Stimulated activated CD4-positive, alpha-beta T cell treated with anti-CD3 and anti-CD28 coated beads, Interleukin-12 subunit alpha, Interleukin-12 subunit beta, amount 100 ng/mL, for 48 hours (primary cell): Measurements from ENCODE around the gene ESPL1.

Experiments
- DNase-seq, 3 donors: peaks; one replicate each; pipeline ENCODE4 v3.0.0-alpha.2; 2020; ENCODE audit warnings: low read depth in 2 of 3, low spot score in 1 of 3

Gene ESPL1

GRCh38 chr12:53267999-53268629 is at the start of gene ESPL1:
Gene ESPL1 (plus strand): TSS chr12:53268299. CDS start chr12:53268767, 468 bp downstream.
- peak; percentile 76 to 84 (median 81) for DNase-seq

DNA sequence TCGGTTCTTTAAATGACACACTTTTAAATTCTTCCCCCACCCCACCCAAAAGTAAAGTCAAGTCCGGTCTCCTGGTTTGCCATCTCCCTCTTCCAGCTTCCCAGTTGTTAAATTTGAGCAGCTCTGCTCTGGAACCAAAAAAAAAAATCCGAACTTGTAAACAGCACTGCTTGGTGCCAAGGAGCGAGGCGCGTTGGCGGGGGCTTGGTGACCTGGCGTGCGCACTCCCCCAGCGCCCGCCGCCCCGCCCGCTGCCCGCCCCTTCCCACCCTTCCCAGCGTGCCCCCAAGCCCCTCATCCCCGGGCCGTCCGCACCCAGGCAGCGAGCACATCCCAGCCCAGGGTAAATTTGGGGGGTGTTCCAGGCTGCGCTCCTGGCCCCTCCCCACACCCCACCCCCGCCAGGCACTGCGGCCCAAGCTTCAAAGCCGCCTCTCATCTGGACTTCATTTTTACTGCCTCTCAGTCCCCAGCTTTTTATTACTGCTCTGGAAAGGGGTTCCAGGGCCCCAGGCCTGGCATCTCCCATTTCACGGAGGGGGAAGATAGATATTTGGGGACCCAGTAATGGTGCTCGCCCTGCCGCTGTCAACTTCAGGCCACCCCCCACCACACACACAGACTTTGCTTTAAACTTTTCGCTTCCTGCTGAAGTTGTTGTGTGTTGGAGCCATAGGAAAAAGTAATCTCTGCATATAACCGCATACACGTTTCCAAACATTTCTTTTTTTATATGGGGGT is 49.4 kb upstream of the ESPL1 start:
- DNase-seq, result no peak

DNA sequence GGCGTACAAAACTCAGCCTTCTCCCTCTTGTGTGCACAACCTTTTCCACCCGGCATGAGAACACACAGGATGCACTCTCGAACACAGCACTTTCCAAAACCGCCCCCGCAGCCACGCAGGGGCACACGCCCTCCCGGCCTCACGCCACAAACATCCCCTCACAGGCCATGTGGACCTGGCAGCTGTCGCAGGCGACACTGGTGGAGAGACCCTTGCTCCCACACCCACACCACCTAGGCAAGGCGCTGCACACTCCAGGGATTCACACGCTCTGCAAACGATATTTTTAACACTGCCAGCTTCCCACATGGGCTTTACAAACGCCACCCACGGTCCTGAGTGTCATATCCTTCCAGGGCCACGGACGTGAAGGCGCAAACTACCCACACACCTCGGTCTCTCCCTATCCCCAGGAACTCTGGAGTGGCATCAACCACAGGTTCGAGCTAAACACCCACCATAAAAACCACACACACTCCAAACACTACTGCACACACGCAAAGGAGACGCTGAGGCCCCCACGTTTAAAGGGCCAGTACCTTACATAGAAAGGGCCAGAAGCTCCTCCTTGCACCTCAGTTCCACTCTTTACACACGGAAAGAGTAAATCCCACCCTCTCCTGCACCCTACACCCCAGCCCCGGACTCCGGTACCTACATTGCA is 48.7 kb upstream of the ESPL1 start:
- DNase-seq, result peak; percentile 47 to 64 (median 56)

GRCh38 chr12:53219956-53220693 is 48.0 kb upstream of the ESPL1 start:
- peak; percentile 53 to 66 (median 66) for DNase-seq

GRCh38 chr12:53220694-53221202 is 47.4 kb upstream of the ESPL1 start:
- peak; percentile 65 to 84 (median 65) for DNase-seq

DNA sequence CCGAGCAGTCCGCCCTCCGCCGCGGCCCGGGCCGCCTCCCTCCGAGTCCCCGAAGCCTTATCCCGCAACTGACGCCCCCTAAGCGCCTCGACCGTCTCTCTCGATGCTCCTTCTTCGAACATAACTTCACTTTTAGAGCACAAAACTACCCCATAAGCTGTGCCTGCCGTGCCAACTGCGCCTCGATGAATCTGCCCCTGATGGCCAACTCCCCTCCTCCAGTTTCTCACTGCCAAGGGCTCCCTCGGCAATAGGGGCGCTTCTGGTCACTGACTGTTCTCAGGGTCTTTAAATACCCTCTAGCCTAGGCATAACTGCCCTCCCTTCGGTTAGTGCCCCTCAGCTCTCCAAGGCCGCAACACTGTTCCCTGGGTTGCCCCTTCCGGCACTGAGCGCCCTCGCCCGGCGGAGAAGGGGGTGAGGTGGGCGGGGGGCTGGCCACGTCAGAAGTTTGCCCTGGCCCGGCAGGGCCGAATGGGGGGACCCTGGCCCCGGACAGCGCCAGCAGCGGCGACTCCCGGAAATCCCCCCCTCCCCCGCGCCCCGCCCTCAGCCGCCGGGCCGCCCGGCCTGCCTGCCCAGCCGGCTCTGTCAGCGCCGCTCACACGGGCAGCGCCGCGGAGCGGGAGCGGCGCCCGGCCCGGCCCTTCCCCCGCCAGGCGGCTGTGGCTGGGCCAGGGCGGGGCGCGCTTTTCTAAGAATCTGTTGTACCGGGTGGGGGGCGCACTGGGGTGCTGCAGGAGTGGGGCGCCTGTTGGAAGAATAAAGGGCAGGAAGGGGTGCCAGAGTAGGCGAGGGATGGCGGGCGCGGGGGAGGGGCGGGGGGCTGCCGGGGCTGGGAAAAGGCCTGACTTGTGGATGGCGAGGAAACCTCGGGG is 46.7 kb upstream of the ESPL1 start:
- DNase-seq, result no peak

GRCh38 chr12:53222170-53222721 is 45.9 kb upstream of the ESPL1 start:
- no peak for DNase-seq

- no peak for DNase-seq
These were observed 45.3 kb upstream of the ESPL1 start for GRCh38 chr12:53222806-53223261.

DNA sequence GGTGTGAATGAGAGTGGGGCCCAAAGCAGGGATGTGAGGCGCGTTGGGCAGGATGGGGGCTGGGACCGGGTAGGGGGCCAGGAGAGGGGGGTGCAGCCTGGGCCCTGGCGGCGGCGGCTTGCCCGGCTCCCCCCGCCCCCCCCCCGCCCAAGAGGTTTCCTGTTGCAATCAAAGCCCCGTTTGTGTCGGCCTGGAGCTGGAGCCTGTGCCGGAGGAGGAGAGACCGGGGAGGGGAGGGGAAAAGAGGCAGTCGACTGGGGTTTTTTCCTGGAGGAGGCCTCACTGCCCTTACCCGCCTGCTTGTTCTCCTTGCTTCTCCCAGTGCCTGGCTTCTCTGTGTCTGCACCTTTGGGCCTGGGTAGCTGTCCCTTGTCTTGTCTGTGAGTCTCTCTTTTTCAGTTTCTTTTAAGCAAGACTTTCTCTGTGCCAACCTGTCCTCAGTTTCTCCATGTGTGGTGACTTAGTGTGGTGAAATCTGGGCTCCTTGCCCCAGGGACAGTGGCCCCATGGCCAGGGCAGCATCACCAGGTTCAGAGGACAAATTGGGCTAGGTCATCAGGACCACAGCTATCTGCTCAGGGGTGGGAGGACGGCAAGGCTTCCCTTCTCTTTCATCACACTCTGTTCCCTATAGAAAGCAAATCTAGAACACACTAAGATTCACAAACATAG is 44.6 kb upstream of the ESPL1 start:
- DNase-seq, result no peak

- DNase-seq, result no peak
These were observed 43.8 kb upstream of the ESPL1 start for GRCh38 chr12:53224061-53224896.

GRCh38 chr12:53224897-53225634 is 43.0 kb upstream of the ESPL1 start:
- DNase-seq, result no peak

DNA sequence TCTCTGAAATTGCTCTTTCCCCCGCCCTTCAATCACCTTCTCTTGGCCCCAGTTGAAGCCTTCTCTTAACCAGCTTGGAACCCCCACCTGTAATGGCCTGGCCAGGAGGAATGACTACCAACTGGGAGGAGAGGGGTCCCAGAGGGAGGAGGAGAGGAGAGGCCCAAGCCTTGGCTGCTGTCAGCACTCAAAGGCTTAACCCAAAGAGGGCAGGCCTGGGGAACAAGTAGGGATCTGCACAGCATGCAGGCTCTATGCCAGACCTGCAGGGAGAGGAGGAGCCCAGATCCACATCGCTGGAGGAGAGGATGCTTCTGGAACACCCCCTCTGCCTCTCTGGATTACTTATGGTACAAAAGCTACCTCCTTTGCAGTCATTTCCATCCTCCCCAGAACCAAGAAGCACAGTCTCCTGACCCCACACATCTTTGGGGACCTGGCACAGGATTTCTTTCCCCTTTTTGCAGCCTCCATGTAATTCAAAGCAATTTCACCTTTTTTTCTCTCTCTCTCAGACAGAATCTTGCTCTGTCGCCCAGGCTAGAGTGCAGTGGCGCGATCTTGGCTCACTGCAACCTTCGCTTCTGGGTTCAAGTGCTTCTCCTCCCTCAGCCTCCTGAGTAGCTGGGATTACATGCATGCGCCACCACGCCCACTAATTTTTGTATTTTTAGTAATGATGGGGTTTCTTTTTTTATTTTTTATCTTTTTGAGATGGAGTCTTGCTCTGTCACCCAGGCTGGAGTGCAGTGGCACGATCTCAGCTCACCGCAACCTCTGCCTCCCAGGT is 42.3 kb upstream of the ESPL1 start:
- DNase-seq, result no peak

DNA sequence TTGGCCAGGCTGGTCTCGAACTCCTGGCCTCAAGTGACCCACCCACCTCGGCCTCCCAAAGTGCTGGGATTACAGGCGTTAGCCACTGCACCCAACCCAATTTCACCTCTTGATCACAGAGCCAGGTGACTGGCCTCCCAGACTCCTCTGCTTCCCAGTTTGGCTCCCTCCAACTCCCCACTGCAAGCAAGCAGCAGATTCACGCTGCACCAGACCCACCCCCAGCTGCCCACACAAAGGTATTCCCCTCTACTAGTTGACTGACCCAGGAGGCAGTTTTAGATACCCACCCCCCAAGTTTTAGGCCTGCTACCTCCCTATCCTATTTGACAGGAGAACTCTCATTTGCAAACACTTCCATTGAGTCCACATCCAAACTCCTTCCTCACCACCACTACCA is 41.3 kb upstream of the ESPL1 start:
- DNase-seq, result no peak

GRCh38 chr12:53227341-53227740 is 40.8 kb upstream of the ESPL1 start:
- DNase-seq, result no peak

DNA sequence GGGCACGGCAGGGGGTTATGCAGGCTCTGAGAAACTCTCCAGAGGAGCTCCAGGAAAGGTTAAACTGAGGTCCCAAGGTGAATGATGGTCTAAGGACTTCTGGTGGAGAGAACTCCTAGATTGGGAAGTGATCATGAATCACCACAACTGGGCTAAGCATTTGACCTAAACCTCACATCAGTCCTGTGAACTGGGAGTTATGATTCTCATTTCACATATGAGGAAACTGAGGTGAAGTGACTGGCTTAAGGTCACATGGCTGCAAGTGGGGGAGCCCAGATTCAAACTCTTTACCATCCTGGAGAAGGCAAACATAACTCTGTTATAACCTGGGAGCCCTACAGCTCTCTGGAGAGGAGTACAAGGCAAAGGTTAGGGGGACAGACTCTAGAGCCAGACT is 40.3 kb upstream of the ESPL1 start:
- no peak for DNase-seq

DNA sequence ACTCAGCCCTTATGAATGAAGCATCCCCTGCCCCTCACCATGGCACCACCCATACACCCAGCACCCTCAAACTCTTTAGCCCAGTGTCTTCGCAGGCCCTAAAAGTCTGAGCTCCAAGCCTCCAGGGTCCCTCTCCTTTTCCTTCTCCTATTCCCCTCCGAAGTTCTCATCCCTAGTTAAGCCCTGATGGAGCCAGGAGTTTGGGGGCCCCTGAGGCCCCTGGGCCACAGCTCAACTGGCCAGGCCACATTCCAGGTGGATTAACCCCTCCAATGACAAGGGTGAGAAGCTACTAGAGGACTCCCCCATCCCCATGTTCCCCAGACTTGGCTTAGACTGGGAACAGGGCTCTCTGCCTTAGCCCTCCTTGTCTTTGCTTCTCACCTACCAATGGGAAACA is 38.6 kb upstream of the ESPL1 start:
- DNase-seq, result no peak
